Erythroblast (primary cell): ENCODE measurements around the gene LYZ.

Source experiments
- GATA1 ChIP-seq: IDR thresholded peaks from 2 replicates; pipeline ENCODE4 v1.6.1; 2011; ENCODE audit warnings: low read depth, mild to moderate bottlenecking, control low read depth, low read length, moderate library complexity
- POLR2A ChIP-seq: IDR thresholded peaks from 2 replicates; pipeline ENCODE4 v1.6.1; 2011; ENCODE audit warnings: mild to moderate bottlenecking, low read length

DNA sequence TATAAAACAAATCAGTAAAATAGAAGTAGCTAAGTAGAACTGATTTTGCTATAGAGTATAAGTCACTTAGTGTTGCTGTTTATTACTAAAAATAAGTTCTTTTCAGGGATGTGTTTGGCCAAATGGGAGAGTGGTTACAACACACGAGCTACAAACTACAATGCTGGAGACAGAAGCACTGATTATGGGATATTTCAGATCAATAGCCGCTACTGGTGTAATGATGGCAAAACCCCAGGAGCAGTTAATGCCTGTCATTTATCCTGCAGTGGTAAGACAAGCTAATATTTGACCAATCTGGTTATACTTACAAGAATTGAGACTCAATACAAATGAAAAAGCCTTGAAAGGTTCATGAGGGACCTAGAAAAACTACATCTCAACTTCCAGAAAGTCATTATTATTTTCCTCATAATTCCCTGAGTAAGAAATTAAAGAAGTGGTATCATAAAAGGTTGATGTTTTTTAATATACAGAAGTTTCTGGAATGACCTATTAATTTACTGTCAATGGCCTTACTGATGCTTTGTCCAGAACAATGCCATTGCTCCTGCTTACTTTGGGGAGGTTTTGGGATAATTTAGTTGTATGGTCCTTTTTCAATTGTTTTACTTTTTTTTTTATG is 1.9 kb downstream of the LYZ start:
- no peak for TF ChIP-seq POLR2A
- TF ChIP-seq GATA1 = no peak
